ENCODE results near the gene TNFAIP6.

TNFAIP6 gene

GRCh38 chr2:151422917-151423439 lies 65.6 kb downstream of the TNFAIP6 start:
- no peak for DNase-seq

- DNase-seq: no peak
Measured at GRCh38 chr2:151423760-151424159, 66.4 kb downstream of the TNFAIP6 start.

Data from EL (cell line).